Occipital lobe (tissue), 2 donors: ENCODE measurements around the gene BTBD9. TPM values are rescaled to one million over a fixed set of nuclear protein-coding genes. Genes with fewer than 3 reads are reported as not detected.
"Not testable (repeated sequence)": the region's sequence is repeated elsewhere in the genome, so short reads cannot be mapped to it uniquely, and the experiment has no call there.

Experiments used
- DNase-seq: peaks from one replicate; lab custom pipeline; 2025; lab: John Stamatoyannopoulos, UW
- total RNA-seq: library from RNA; depleted of rRNA; stranded (reverse); fragments of >200 nt; gene quantifications from one replicate; pipeline ENCODE4 v1.2.3, GENCODE V29; 2014

Gene BTBD9
- total RNA-seq, 1 donor from 2014 or later: 38.1 TPM

DNA sequence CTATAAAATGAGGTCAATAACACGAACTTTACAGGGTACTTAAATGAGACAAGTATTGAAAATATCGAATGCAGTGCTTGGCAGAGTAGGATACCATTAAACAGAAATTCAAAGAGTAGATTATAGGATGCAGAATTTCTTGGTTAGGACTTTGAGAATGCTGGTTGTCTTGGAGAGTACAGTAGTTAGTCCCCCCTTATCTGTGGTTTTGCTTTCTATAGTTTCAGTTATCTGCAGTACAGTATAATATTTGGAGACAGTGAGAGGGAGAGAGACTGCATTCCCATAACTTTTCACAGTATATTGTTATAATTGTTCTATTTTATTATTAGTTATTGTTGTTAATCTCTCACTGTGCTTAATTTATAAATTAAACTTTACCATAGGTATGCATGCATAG lies 290.5 kb downstream of the BTBD9 start:
- no peak for DNase-seq

DNA sequence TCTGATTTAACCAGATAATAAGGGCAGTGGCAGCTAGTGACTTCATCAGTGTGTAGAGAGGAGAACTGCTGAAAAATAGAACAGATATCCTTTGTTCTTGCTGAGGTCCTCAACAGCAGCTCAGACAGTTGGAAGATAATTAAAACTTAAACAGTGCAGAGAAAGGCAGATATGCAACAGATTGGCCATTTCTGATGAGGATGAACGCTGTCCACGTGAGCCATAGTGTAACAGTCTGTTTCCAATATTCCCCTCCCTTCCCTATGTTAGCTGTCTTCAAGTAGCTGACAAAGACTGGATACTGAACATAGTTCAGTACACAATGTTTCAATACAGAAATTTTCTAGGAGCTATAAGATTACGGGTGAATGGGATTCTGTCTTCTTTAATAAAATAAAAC lies 291.4 kb downstream of the BTBD9 start:
- DNase-seq: no peak

DNA sequence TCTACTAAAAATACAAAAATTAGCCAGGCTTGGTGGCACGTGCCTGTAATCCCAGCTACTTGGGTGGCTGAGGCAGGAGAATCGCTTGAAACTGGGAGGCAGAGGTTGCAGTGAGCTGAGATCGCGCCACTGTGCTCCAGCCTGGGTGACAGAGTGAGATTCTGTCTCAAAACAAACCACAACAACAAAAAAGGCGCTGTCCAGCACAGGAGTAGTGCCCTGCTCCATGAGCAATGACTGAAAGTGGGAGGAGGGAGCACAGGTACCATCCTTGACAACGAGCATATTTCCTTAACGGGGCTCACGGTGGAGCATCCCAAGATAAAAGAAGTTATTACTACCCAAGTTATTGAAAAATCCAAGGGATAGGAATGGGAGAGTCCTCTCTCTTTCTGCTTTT lies 291.9 kb downstream of the BTBD9 start:
- DNase-seq: not testable (repeated sequence)

DNA sequence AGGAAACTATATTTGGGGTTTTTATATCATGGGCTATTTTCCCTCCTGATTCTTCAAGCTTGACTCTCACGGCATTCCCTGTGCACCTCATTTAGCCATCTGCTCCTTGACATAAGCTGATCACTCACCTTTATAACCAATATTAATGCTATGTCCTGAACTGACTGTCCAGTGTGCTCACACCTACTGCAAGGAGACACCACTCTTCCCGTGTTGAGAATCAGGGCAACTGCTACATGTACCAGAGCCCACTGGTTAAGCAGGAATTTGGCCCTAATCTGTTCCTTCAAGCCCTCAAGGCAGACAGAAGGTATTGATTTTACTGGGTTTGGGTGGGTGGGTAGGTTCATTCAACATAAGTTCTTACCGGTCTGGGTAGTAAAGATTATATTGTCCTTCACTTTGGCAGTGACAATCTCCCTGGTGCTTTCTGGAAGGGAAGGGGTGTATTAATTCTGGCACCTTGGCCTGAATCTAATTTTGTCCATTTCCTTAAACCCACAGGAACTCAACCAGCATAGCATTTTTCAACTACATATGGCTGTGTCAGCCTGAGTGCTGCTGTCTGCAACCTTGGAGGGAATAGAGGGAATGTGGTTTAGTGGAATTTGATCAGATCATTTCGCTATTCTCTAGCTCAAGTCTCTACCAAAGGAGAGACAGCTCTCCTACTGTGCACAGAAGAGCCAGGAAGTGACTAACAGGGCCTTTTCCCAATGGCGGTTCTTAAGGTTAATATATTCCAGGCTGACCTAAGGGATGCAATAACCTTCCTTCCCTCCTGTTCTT lies 293.2 kb downstream of the BTBD9 start:
- DNase-seq: no peak

DNA sequence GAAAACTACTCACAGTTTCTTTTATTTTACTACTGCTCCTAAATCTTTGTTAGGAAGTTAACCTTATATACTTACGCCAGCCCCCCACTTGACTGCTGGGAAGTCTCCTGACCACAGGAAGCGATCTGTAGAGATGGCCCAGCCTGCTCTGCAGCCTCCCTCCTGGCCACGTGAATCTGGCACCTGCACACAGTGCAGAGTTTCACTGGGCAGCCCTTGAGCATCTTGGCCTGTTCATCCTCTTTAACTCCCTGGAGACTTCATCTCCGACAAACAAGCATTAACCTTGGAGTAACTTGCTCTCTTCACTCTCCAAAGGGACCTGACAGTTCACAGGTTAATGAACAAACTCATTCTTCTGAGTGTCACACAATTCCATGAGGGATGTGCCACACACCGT lies 294.1 kb downstream of the BTBD9 start:
- no peak for DNase-seq

DNA sequence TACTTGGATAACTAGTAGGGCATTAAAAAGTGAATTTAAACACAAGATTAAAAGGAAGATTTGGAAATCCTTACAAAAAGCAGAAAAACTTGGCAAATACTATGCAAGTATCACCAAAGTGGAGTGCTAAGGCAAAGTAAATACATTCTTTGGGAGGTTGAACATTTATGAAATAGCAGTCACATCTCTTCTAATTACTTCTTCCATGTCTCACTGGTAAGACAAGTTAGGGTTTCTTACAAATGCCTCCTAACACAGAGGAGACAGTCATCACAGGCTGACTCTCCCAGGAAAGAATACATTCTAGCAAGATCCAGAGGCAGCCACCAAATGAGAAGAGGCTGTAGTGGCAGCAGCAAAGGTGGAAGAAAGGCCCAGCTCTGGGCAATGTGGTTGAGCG lies 298.2 kb downstream of the BTBD9 start:
- no peak for DNase-seq

DNA sequence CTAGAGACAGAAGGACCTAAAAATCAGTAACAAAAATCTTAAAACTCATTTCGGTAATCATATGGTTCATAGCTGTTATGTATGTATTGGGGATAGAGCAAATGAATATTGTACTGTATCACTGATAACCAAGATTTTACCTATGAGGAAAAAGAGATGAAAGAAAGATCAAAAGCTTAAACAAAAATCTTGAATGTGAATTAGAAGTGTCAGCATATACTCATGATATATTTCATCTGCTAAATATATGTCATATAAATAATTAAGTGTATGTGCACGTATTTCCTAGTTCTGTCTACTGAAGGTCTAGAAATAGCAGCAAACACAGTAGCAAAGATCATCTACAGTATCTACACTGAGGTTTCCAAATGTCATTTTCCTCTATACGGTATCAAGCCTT lies 299.8 kb downstream of the BTBD9 start:
- no peak for DNase-seq

DNA sequence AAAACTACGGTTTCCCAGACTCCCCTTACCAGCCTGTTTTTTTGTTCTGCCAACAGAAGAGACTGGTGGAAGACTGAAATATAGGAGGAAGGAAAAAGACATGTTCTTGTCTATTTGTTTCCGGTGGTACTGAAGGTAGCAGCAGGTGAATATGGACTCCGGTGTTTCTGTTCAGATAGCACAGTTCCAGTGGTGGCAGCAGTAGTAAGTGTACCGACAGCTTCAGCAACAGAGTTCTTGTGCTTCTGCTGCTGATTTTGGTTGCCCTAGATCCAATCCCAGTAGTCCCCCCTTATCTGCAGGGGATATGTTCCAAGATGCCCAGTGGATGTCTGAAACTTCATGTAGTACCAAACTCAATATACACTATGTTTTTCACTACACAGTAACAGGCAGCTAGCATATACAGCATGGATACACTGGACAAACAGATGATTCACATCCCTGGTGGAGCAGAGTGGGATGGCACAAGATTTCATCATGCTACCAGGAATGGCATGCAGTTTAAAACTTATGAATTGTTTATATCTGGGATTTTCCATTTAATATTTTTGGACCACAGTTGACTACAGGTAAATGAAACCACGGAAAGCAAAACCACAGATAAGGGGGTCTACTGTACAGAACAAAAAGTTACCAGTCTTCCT lies 301.8 kb downstream of the BTBD9 start:
- DNase-seq: no peak

DNA sequence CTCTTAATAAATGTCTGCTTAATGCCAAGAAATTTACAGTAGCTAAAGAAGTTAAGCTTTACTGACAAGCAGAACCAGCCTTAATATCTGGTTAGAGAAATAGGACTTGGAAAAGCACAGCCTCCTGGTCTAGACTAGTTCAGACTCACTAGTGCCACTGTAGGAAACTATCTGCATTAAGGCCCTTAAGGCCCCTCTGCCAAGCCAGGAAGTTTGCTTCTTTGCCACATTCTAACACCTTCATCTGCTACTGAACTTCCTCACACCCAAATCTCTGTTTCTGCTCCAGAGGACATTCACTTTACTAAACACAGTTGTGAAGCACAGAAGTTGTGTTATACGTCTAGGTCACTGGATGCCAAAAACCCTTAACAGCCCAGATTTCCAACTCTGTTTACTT lies 302.8 kb downstream of the BTBD9 start:
- DNase-seq: no peak

DNA sequence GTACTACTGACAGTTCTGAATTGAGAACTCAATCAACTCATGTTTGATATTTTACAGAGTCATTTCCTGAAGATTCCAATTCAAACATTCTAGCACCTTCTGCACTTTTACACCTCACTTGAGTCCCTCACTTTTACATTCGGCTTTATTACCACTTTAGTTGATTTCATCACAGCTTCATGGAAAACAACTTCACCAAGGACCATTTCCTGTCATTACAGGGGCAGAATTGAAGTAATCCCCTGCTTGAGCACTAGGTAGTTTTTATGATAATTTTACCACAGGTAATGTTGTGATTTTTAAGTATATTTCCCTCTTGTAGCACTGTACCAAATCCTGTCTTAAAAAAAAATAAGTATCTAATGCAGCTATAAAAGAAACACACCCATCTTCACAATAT lies 312.9 kb downstream of the BTBD9 start:
- DNase-seq: no peak

DNA sequence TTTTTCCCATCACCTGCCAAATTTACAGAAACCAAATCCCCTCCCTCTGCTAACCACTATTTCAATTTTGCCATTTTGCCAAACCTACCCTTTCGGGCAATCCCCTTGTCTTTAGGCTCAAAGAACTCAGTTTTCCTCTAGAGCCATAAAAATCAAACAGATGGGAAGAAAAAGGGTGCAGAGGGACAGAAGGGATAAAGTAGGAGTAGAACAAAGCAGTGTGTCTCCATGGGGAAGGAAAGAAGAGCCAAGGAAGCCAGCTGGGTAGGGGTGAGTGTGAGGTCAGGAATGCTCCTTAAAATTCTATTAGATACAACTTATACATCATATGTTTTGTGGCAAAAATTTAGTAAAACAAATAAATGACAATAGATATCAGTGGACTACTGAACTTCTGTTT lies 316.5 kb downstream of the BTBD9 start:
- no peak for DNase-seq

DNA sequence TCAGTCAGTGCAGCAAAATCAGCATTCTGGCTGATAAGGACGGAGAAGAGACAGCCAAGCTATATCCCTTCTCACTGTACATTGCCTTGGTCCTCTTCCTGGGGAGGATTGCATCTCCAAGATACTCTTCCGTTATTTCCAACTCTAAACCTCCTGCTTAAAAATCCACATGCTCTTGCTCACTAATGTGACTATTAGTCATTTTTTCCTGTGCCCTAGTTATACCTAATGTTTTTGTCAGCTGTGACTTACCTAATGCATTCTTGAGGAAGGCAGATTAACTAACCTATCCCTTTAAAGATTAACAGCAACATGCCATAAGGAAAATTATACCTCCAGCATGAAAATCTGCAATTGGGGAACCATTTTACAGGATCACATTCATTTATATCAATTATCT lies 317.6 kb downstream of the BTBD9 start:
- DNase-seq: no peak

DNA sequence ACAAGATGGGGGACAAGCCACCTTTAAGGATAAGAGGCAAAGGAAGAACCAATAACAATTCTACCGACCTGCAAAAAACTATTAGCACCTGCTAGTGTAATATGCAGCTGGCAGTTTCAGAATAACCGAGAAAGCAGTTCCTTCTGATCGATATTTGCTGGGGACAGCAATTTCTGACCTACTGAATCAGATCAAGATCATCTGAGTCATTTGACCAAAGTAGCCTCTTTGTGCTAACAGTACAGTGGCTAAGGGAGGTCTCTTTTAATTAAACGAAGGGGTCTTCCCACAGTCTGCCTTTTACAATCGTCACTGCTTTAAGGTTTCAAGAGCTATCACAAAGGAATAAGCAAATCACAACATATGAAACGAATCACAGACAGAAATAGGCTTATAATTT lies 318.9 kb downstream of the BTBD9 start:
- no peak for DNase-seq

DNA sequence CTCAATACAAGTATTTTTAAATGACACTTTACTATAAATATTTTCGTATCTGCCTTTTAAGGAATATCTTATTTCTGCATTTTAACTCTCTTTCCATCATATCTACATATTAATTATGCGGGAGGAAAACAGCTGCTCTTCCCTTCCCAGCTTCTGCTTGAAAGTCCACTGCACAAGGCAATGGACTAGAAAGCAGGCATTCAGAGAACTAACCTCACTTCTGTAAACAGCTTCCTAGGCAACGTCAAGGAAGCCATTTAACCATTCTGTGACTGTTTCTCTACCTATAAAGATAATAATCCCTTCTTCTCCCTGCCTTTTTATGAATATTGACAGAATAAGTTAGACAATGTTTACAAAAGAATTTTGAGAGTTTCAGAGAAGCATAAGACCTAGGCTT lies 319.4 kb downstream of the BTBD9 start:
- DNase-seq: no peak

DNA sequence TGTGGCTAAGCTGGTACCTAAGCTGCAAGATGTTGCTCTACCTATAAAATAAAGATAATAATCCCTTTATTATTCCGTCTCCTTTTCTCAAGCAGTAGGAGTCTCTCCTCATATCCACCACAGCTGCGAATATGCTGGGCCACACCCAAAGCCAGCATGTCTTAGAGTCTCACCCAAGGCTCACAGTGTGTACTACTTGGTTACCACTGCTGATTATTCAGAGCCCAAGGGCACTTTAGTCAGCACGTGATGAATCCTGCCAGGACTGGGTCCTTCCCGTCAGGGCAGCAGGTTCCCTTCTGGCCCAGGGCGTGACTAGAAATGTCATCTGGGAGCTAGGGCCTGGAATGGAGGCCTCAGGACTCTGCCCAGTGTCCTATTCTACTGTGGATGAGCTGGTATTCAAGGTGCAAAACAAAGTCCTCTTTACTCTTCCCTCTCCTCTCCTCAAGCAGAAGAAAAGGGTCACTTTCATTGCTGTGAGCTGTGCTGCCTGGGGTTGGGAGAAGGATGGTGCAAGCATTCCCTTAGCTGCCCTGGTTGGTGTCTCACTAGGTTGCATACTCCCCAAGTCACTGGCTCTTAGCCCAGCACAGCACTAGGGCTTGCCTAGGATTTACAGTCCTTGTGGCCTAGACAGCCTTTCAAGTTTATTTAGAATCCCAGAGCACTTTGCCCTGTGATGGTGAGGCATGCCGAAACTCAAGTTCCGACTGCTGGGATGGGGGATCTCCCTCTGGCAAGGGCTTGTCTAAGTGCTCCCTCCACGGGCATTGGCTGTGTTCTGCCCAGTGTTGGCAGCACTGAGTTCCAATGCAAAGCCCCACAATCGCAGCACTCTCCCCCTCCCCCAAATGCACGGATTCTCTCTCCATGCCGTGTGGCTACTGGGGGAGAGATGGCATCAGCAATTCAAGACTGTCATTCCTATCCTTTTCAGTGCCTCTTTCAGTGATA lies 320.2 kb downstream of the BTBD9 start:
- no peak for DNase-seq

DNA sequence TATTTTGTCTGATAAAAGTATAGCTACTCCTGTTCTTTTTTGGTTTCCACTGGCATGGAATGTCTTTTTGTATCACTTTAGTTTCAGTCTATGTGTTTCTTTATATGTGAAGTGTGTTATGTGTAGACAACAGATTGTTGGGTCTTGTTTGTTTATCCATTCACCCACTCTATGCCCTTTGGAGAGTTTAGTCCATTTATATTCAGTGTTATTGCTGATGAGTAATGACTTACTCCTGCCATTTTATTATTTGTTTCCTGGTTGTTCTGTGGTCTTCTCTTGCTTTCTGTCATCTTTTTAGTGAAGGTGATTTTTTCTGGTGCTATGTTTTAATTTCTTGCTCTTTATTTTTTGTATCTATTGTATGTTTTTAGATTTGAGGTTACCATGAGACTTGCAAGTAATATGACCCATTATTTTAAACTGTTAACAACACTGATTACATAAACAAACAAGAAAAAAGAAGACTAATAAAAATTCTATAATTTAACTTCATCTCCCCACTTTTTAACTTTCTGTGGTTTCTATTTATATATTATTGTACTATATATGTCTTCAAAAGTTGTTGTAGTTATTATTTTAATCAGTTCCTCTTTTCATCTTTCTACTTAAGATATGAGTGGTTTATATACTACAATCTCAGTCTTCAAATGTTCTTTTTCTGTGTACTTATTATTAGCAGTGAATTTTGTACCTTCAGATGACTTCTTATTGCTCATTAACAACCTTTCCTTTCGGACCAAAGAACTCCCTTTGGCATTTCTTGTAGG lies 323.4 kb downstream of the BTBD9 start:
- no peak for DNase-seq

DNA sequence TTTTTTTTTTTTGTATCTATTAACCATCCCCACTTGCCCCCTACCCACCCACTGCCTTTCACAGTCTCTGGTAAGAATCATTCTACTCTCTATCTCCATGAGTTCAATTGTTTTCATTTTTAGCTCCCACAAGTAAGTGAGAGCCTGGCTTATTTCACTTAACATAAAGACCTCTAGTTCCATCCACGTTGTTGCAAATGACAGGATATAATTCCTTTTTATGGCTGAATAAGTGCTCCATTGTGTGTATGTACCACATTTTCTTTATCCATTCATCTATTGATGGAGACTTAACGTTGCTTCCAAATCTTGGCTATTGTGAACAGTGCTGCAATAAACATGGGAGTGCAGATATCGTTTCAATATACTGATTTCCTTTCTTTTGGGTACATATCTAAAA lies 328.5 kb downstream of the BTBD9 start:
- no peak for DNase-seq

DNA sequence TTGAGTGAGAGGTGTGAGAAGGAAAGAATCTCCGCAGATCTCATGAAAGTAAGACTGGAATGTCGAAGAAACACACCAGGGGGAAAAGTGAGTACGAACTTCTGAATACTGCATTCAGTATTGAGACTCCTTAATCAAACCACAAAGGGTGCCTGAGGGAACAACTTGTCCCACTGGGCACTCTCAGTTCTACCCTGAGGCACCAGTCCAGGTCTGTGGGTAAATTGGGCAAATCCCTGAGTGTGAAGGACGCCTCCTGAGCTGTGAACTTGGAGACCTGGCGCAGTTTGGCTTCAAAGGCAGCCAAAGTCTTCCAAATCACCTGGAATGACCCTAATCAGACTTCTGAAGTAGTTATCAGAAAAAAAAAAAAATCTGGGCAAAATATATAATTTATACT lies 329.7 kb downstream of the BTBD9 start:
- no peak for DNase-seq

DNA sequence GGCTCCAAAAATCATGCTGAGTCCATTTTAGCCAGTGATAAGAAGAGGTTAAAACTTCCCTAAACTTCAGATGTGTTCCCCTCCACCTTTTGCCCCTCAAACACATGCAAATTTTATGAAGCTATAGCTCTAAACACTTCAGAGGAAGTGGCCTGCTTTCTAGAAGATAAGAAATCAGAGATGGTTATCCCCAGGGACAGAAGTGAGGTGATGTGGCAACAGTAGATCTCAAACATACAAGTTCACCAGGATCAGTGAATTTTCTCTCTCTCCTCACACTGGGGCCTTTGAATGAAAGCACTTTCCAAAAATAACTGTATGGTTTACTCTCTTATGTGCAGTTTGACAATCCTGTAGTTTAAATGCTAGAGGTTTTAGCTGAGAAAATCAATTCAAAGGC lies 332.0 kb downstream of the BTBD9 start:
- DNase-seq: no peak

DNA sequence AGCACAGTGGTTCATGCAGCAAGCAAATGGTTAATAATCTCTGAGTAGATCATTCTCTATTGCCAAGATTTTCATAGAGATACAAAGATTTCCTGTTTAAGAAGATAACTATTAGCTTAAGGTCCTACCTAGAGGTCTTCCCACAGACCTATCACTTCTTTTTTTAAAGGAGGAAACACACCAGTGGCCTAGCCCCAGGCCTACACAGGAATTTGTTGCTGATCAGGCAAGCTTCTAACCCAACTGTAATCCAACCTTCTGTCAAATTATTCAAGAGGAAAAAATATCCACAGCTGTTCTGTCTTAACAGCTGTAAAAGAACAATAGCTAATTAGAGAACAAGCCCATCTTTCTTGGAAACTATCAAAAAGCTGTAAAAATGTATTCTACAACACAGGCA lies 332.8 kb downstream of the BTBD9 start:
- no peak for DNase-seq

DNA sequence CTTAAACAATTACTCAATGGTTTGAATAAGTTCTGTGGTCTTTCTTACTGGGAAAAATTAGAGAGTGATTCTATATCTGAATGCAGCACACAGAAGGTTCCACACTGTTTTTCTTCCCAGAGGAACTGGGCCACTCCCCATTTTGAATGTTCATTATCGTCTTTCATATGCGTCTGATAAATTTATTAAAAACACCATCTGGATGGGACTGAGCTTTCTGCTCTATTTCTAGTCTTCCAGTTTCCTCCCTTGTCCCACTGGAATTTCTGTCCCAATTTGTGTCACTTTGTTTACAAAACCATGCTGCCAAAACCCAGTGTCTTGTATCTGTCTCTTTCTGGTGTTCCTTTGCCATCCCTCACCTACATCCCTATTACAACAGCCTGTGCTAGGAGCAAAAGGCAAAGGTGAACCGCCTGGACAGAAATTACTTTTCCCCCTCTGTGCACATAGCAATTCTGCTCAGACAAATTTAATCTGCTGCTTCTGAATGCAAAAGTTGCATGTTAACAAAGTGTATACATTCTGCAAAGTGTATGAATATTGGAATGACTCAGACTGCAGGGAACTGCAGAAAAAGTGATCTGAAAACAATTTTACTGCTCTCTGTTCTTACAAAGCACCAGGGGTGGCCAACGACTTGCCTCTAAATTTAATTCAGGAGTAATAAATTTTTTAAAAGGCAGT lies 333.6 kb downstream of the BTBD9 start:
- DNase-seq: no peak
